Heart right ventricle (tissue), 16 donors: ENCODE data around the gene CHST1. TPM values are rescaled to one million over a fixed set of nuclear protein-coding genes. Genes with fewer than 3 reads are reported as not detected.
A peak's percentile ranks its signal among the peaks of the same experiment; 100 is the strongest.

Source experiments
- ATAC-seq, 8 donors: fragments of 200-7000 bp; cut with Tn5 transposase; one replicate each; pipeline ENCODE4 v1.9.1; 2020; ENCODE audit warnings: mild to moderate bottlenecking in 8 of 8, moderate library complexity in 8 of 8, moderate number of reproducible peaks in 1 of 8
- DNase-seq, 2 donors: peaks; one replicate each; pipeline ENCODE4 v3.0.0-alpha.2; 2020
- H3K27ac ChIP-seq, 10 donors: fragments of 200-600 bp; sonication (generic) in 2 of 10; one replicate each; pipeline versions ENCODE4 v1.5.0 to v1.8.0; 2020 to 2022; ENCODE audit warnings: mild to moderate bottlenecking in 3 of 10
- H3K27me3 ChIP-seq, 7 donors: fragments of 200-600 bp; one replicate each; pipeline ENCODE4 v1.8.0; 2021 to 2022; ENCODE audit warnings: mild to moderate bottlenecking in 2 of 7
- H3K36me3 ChIP-seq, 9 donors: fragments of 200-600 bp; sonication (generic) in 1 of 9; one replicate each; pipeline versions ENCODE4 v1.5.0 to v1.8.0; 2020 to 2022; ENCODE audit warnings: mild to moderate bottlenecking in 2 of 9
- H3K4me1 ChIP-seq, 9 donors: fragments of 200-600 bp; sonication (generic) in 1 of 9; one replicate each; pipeline versions ENCODE4 v1.5.0 to v1.8.0; 2020 to 2022; ENCODE audit warnings: mild to moderate bottlenecking in 4 of 9
- H3K4me3 ChIP-seq, 10 donors: fragments of 200-600 bp; sonication (generic) in 2 of 10; one replicate each; pipeline versions ENCODE4 v1.5.0 to v1.8.0; 2020 to 2022; ENCODE audit warnings: mild to moderate bottlenecking in 7 of 10, moderate library complexity in 2 of 10
- H3K9me3 ChIP-seq, 11 donors: fragments of 200-600 bp in 10 of 11; sonication (generic) in 2 of 11; one replicate each; pipeline versions ENCODE4 v1.5.0 to v1.8.0; 2013 to 2022; ENCODE audit warnings: mild to moderate bottlenecking in 2 of 11, control low read depth in 1 of 11, moderate library complexity in 1 of 11
- CTCF ChIP-seq, 9 donors: fragments of 200-600 bp; sonication (generic) in 2 of 9; IDR thresholded peaks; one replicate each; pipeline versions ENCODE4 v1.5.0 to v1.8.0; 2021 to 2022; ENCODE audit warnings: antibody characterized with exemption in 9 of 9, mild to moderate bottlenecking in 5 of 9, moderate library complexity in 1 of 9
- WGBS, 2 donors: extraction: QIAGEN DNeasy Blood & Tissue Kit; methylation state at CpG; one replicate each; pipeline ENCODE4 v1.1.7; 2013; ENCODE audit warnings: inconsistent platforms in 1 of 2; 5-methylcytosine and 5-hydroxymethylcytosine counted together
- intact Hi-C, 10 donors: fragments of 100-400 bp; cut with DNase I; formaldehyde crosslinking; loops; one replicate each; pipeline versions ENCODE4 v1.11.1 to v1.14.2; 2022
- polyA plus RNA-seq, 2 donors: library from polyadenylated mRNA; stranded (reverse); fragments of 200-250 nt; gene quantifications; one replicate each; pipeline ENCODE4 v1.2.3, GENCODE V29; 2013
- total RNA-seq, 10 donors: library from RNA; stranded (reverse); fragmentation: NEBNext Ultra II Directional in 3 of 10; extraction: Animal tissue kit (Norgen Biotek cat#: 25700) in 3 of 10; gene quantifications; one replicate each; pipeline versions ENCODE4 v1.2.1 to v1.2.4, GENCODE V29; 2021 to 2023
- donor health status: Arrhythmogenic right ventricular cardiomyopathy.
- donor health status: ischemic (EF 13 %, LVEDD 7.1; RV severe dilation, severe dysfunction).
- donor health status: healthy with polysubstance abuse.
- donor health status: DM: no; HTN: yes; CAD: no.
- donor health status: DM: no; HTN: no; CAD: no.
- donor health status: ischemic (EF 25% LVEDD 6.9; RV normal size, moderate dysfunction).
- donor health status: ischemic (EF 25% LVEDD 5.7; RV mildly dilated, moderate dysfunction).
- donor health status: healthy.
- donor health status: DM: yes; HTN: yes; CAD: no.
- donor health status: Ischemic cardiomyopathy.
- donor health status: ischemic (EF 35%, LVEDD 5.7; RV mildly dilated, moderate dysfunction).
- donor health status: nonischemic (EF 11% LVEDD 7.7; RV severe dilation, severe dysfunction).
- donor health status: DM: yes; HTN: yes; CAD: no.
- donor health status: PGD.
- donor health status: ischemic (EF 29% LVEDD 5.4; RV normal size, mild dysfunction).
- donor health status: nonischemic (EF 23%, LVEDD 6.1; RV moderate dilation, normal function).

The CHST1 gene
- total and polyA plus RNA-seq, 12 donors = 0.53 to 7.7 (median 1.9) TPM

DNA sequence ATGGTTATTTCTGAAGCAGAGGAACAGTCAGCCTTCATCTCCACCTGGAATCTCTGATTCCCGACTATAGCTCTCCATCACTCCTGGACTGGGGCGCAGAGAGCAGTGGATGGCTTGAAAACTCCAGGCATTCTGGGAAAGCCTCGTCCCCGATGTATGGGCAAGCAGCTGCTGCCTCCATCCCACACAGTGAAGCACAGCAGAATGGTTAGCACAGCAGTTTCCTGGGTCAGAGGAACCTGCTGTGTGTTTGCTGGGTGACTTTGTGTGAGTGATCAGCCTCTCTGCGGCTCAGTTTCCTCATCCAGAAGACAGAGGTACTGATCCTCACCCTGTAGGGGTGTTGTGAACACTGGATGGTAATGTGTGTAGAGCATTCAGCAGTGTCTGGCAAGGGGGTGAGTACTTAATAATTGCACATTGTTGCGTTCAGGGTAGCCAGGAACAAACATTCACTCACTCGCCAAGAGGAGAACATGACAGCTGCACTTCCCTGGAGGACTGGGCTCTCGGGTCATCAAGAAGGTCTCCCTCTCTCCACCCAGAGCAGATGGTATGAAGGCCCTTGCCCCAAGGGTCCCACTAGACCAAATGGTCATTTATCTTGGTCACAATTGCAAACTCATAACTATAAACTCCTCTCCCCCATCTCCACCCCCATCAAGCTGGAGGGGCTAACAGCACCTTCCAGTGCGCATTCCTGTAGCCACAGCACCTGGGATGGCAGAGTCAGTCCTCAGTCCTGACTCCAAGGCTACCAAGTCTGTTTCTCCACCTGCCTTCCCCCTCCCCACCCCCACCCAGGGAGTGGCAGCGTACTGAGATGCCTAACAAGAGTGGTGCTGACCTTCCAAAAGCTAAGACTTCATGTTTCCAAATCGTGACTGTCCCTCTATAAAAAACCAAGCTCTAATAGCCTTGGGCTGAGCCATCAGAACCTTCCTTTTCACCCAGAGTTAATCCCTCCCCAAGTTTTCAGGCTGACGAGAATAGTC lies 1.5 kb upstream of the CHST1 start:
- H3K27ac ChIP-seq = no peak overlapping the region
- H3K27me3 ChIP-seq = peaks cover 0 to 56% (median 11%) of the 10 kb centered on the region in 7 donors
- intact Hi-C loops = loop anchor here in 3 of 10 donors (5.0 to 10.0 kb wide), 3 partner anchors 80 to 292 kb away; no protein-coding TSS in a partner anchor
- no peaks in the 10 kb centered on the region for H3K36me3 ChIP-seq
- peaks cover 3 to 34% (median 29%) of the 10 kb centered on the region in 9 donors for H3K4me1 ChIP-seq
- H3K9me3 ChIP-seq = no peaks in the 10 kb centered on the region
- TF ChIP-seq CTCF (IDR thresholded peaks at IDR 0.05) = no peak
- 76 to 81% methylated on average over 12 of the region's 12 CpGs for WGBS, 2 donors
- ATAC-seq = no peak
- DNase-seq = no peak
- no peak overlapping the region for H3K4me3 ChIP-seq

- DNase-seq (no peak), ATAC-seq (peak in 6 of 8 donors; percentile 4 to 49 (median 12))
- Histone ChIP-seq H3K4me3 (peak overlapping the region in 9 of 10 donors; percentile 66 to 94 (median 74)), H3K36me3 (no peaks in the 10 kb centered on the region), H3K27ac (peak overlapping the region in 3 of 10 donors; percentile 42 to 68 (median 43)), H3K4me1 (peaks cover 3 to 42% (median 36%) of the 10 kb centered on the region in 9 donors), H3K9me3 (no peaks in the 10 kb centered on the region), H3K27me3 (peaks cover 0 to 65% (median 11%) of the 10 kb centered on the region in 7 donors)
- WGBS, 2 donors = 42 to 52% methylated on average over 8 to 10 of the region's 10 CpGs
- no peak for TF ChIP-seq CTCF (IDR thresholded peaks at IDR 0.05)
- intact Hi-C loops = loop anchor here in 3 of 10 donors (5.0 to 10.0 kb wide), 3 partner anchors 81 to 291 kb away; no protein-coding TSS in a partner anchor
These were observed 668 bp upstream of the CHST1 start for GRCh38 chr11:45665933-45666647.

GRCh38 chr11:45664376-45665205 lies 831 bp downstream of the CHST1 start:
- no peaks in the 10 kb centered on the region for H3K9me3 ChIP-seq
- H3K27ac ChIP-seq = peak overlapping the region in 8 of 10 donors; percentile 22 to 82 (median 60)
- H3K4me3 ChIP-seq = peak overlapping the region; percentile 66 to 94 (median 72)
- peak in 7 of 8 donors; percentile 10 to 52 (median 25) for ATAC-seq
- WGBS, 2 donors = 1% methylated on average over 71 to 76 of the region's 76 CpGs
- peaks cover 0 to 80% (median 11%) of the 10 kb centered on the region in 7 donors for H3K27me3 ChIP-seq
- intact Hi-C loops = loop anchor here in 3 of 10 donors (5.0 to 10.0 kb wide), 3 partner anchors 83 to 290 kb away; no protein-coding TSS in a partner anchor
- no peak for DNase-seq
- no peak for TF ChIP-seq CTCF (IDR thresholded peaks at IDR 0.05)
- H3K36me3 ChIP-seq = no peaks in the 10 kb centered on the region
- H3K4me1 ChIP-seq = peaks cover 3 to 54% (median 40%) of the 10 kb centered on the region in 9 donors
